ENCODE measurements around the gene SLC11A1.

DNA sequence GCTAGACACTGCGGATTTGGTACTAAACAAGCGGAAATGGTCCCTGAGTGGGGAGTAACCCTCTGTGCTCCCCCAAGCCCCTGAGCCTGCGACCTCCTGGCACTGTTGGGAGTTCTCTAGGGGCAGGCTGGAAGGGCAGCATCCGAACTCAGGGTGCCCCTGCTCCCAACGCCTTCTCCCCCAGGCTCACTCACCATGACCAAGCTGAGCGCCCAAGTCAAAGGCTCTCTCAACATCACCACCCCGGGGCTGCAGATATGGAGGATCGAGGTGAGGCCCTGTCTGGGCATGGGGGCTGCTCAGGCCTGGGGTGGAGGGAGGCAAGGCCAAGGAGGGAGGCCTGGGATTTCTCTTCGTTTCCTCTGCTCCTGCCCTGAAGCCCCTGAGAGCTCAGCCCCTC lies 41.5 kb downstream of the SLC11A1 start:
- TF ChIP-seq, protein P1, sequence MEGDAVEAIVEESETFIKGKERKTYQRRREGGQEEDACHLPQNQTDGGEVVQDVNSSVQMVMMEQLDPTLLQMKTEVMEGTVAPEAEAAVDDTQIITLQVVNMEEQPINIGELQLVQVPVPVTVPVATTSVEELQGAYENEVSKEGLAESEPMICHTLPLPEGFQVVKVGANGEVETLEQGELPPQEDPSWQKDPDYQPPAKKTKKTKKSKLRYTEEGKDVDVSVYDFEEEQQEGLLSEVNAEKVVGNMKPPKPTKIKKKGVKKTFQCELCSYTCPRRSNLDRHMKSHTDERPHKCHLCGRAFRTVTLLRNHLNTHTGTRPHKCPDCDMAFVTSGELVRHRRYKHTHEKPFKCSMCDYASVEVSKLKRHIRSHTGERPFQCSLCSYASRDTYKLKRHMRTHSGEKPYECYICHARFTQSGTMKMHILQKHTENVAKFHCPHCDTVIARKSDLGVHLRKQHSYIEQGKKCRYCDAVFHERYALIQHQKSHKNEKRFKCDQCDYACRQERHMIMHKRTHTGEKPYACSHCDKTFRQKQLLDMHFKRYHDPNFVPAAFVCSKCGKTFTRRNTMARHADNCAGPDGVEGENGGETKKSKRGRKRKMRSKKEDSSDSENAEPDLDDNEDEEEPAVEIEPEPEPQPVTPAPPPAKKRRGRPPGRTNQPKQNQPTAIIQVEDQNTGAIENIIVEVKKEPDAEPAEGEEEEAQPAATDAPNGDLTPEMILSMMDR (conservative IDR thresholded peaks at IDR 0.05 in 1 of 2, IDR thresholded peaks at IDR 0.05 in 1 of 2; ENCODE audit: low read depth in 1 of 2, low read length in 2 of 2): no peak
- TF ChIP-seq EZH2 (IDR thresholded peaks at IDR 0.05; ENCODE audit: low read length, missing control alignments): no peak
